Measurements from ENCODE around the gene NANS. TPM values are rescaled to one million over a fixed set of nuclear protein-coding genes. Genes with fewer than 3 reads are reported as not detected.
"Not testable (repeated sequence)": the region's sequence is repeated elsewhere in the genome, so short reads cannot be mapped to it uniquely, and the experiment has no call there.

NANS gene
- total RNA-seq, 1 experiment from 2014 or later = 40.4 TPM

DNA sequence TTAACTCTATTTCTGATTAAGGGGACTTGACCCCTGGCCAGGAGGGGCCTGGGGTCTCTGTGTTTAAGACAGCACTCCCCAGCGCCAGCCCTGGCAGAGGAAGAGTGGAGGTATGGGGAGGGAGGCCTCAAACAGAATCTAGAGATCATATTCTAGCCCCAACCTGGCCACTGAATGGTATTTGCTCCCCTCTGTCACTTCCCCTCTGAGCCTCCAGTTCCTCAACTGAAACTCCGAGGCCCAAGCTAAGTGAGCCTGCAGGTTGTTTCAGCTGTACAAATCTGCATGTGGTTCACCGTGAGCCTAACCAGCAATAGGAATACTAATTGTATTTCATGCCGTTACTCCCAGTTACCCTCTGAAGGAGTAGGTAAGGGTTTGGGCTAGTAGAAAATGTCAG, 37.4 kb upstream of the NANS start:
- WGBS (ENCODE audit: extremely low coverage, insufficient read length, low lambda C conversion rate) = no CpG with 5 or more reads among the region's 4 CpGs
- H2BK20ac ChIP-seq (ENCODE audit: low read depth, low read length, poor library complexity, severe bottlenecking) = no peak overlapping the region
- no peaks in the 10 kb centered on the region for H3K4me1 ChIP-seq (ENCODE audit: insufficient read depth, low read length)
- Mint-ChIP-seq H3K4me1 (no peaks in the 10 kb centered on the region), H3K27me3 (ENCODE audit: low read depth) (no peaks in the 10 kb centered on the region), H3K9me3 (no peaks in the 10 kb centered on the region), H3K36me3 (ENCODE audit: insufficient read depth in 1 of 3, low read depth in 3 of 3) (peaks cover 3 to 35% (median 22%) of the 10 kb centered on the region in 3 experiments; a peak in 6 of 7 replicates), H3K27ac (no peak overlapping the region), H3K4me3 (no peak overlapping the region)
- DNase-seq = peak; percentile 3
- no peak overlapping the region for H2AK5ac ChIP-seq (ENCODE audit: insufficient read length, low read length)
- H3K9ac ChIP-seq (ENCODE audit: extremely low read depth, insufficient read length, low read length) = no peak overlapping the region
- H3K4me2 ChIP-seq (ENCODE audit: insufficient read depth, insufficient read length, low read length) = no peak overlapping the region
- H3K27ac ChIP-seq (ENCODE audit: insufficient read length, low read depth, low read length) = no peak overlapping the region
- H3K23me2 ChIP-seq (ENCODE audit: insufficient read length, low read depth, low read length, poor library complexity, severe bottlenecking) = no peaks in the 10 kb centered on the region
- H3K56ac ChIP-seq (ENCODE audit: insufficient read length, low read depth, low read length) = no peak overlapping the region
- H3K9me3 ChIP-seq (ENCODE audit: control insufficient read depth, low read depth, low read length) = no peaks in the 10 kb centered on the region
- H4K20me1 ChIP-seq (ENCODE audit: control insufficient read depth, insufficient read depth, insufficient read length) = no peaks in the 10 kb centered on the region
- no peak overlapping the region for H4K5ac ChIP-seq (ENCODE audit: insufficient read length, low read depth, low read length)
- no peak overlapping the region for H2BK12ac ChIP-seq (ENCODE audit: insufficient read length, low read depth, low read length)
- H3T11ph ChIP-seq (ENCODE audit: low read length) = no peak overlapping the region
- H2BK120ac ChIP-seq (ENCODE audit: low read depth, low read length, poor library complexity, severe bottlenecking) = no peak overlapping the region
- H2BK15ac ChIP-seq (ENCODE audit: low read depth, low read length) = no peak overlapping the region
- no peak overlapping the region for H3K18ac ChIP-seq (ENCODE audit: insufficient read length, low read depth, low read length)
- H2AFZ ChIP-seq (ENCODE audit: low read length) = no peak overlapping the region
- no peaks in the 10 kb centered on the region for H3K79me1 ChIP-seq (ENCODE audit: insufficient read depth, low read depth, low read length, poor library complexity, severe bottlenecking)
- H4K91ac ChIP-seq (ENCODE audit: insufficient read length, low read depth, low read length) = no peak overlapping the region
- TF ChIP-seq, protein P1, sequence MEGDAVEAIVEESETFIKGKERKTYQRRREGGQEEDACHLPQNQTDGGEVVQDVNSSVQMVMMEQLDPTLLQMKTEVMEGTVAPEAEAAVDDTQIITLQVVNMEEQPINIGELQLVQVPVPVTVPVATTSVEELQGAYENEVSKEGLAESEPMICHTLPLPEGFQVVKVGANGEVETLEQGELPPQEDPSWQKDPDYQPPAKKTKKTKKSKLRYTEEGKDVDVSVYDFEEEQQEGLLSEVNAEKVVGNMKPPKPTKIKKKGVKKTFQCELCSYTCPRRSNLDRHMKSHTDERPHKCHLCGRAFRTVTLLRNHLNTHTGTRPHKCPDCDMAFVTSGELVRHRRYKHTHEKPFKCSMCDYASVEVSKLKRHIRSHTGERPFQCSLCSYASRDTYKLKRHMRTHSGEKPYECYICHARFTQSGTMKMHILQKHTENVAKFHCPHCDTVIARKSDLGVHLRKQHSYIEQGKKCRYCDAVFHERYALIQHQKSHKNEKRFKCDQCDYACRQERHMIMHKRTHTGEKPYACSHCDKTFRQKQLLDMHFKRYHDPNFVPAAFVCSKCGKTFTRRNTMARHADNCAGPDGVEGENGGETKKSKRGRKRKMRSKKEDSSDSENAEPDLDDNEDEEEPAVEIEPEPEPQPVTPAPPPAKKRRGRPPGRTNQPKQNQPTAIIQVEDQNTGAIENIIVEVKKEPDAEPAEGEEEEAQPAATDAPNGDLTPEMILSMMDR (conservative IDR thresholded peaks at IDR 0.05) = no peak
- no peaks in the 10 kb centered on the region for H3K27me3 ChIP-seq (ENCODE audit: insufficient read depth, low read length)
- H3K4ac ChIP-seq (ENCODE audit: low read depth, low read length) = no peak overlapping the region
- no peaks in the 10 kb centered on the region for H3K79me2 ChIP-seq (ENCODE audit: insufficient read depth, low read length)
- H2BK5ac ChIP-seq (ENCODE audit: insufficient read length, low read length) = no peak overlapping the region
- H3K14ac ChIP-seq (ENCODE audit: insufficient read depth, low read length) = no peak overlapping the region
- H4K8ac ChIP-seq (replicated peaks; ENCODE audit: insufficient read length, low read depth, low read length) = no peak overlapping the region
- no peak overlapping the region for H3K23ac ChIP-seq (ENCODE audit: insufficient read length, low read depth, low read length)

DNA sequence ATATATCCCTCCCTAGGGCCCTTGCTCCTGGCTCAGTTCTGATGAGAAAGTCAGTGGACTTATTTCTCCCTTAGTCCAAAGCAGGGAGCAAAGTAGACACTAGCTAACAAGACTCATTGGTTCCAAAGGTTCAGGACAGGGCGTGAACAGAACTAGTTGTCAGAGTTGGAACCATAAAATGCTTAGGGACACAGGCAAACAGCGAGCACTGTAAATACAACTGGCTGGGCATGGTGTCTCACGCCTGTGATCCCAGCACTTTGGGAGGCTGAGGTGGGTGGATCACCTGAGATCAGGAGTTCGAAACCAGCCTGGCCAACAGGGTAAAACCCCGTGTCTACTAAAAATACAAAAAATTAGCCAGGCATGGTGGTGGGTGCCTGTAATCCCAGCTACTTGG, 36.7 kb upstream of the NANS start:
- H3K79me2 ChIP-seq (ENCODE audit: insufficient read depth, low read length); H2BK120ac ChIP-seq (ENCODE audit: low read depth, low read length, poor library complexity, severe bottlenecking); H4K91ac ChIP-seq (ENCODE audit: insufficient read length, low read depth, low read length); H3K9me3 ChIP-seq (ENCODE audit: control insufficient read depth, low read depth, low read length); H3K27me3 Mint-ChIP-seq (ENCODE audit: low read depth); H3K27me3 ChIP-seq (ENCODE audit: insufficient read depth, low read length); H4K5ac ChIP-seq (ENCODE audit: insufficient read length, low read depth, low read length); H4K20me1 ChIP-seq (ENCODE audit: control insufficient read depth, insufficient read depth, insufficient read length); H2BK15ac ChIP-seq (ENCODE audit: low read depth, low read length); H2BK20ac ChIP-seq (ENCODE audit: low read depth, low read length, poor library complexity, severe bottlenecking); H3K4me2 ChIP-seq (ENCODE audit: insufficient read depth, insufficient read length, low read length); H2BK12ac ChIP-seq (ENCODE audit: insufficient read length, low read depth, low read length); H3K14ac ChIP-seq (ENCODE audit: insufficient read depth, low read length); H4K8ac ChIP-seq (replicated peaks; ENCODE audit: insufficient read length, low read depth, low read length); H3K9ac ChIP-seq (ENCODE audit: extremely low read depth, insufficient read length, low read length); H3K4me1 Mint-ChIP-seq; H2BK5ac ChIP-seq (ENCODE audit: insufficient read length, low read length); H3K27ac ChIP-seq (ENCODE audit: insufficient read length, low read depth, low read length); H3K56ac ChIP-seq (ENCODE audit: insufficient read length, low read depth, low read length); H3K23me2 ChIP-seq (ENCODE audit: insufficient read length, low read depth, low read length, poor library complexity, severe bottlenecking); H2AK5ac ChIP-seq (ENCODE audit: insufficient read length, low read length); H3K4me3 Mint-ChIP-seq; H3K9me3 Mint-ChIP-seq; H3K4ac ChIP-seq (ENCODE audit: low read depth, low read length); H3K4me1 ChIP-seq (ENCODE audit: insufficient read depth, low read length); H2AFZ ChIP-seq (ENCODE audit: low read length); H3K79me1 ChIP-seq (ENCODE audit: insufficient read depth, low read depth, low read length, poor library complexity, severe bottlenecking); H3K18ac ChIP-seq (ENCODE audit: insufficient read length, low read depth, low read length); H3K23ac ChIP-seq (ENCODE audit: insufficient read length, low read depth, low read length); H3T11ph ChIP-seq (ENCODE audit: low read length): not testable (repeated sequence)
- no CpG with 5 or more reads among the region's 5 CpGs for WGBS (ENCODE audit: extremely low coverage, insufficient read length, low lambda C conversion rate)
- Mint-ChIP-seq H3K27ac (0 out of 7 replicates have a peak overlapping the region, but pooled peaks of 1 of the 3 experiments have one; percentile 53), H3K36me3 (ENCODE audit: insufficient read depth in 1 of 3, low read depth in 3 of 3) (peaks cover 3 to 30% (median 17%) of the 10 kb centered on the region in 3 experiments; a peak in 6 of 7 replicates)
- DNase-seq = peak; percentile 10
